Right renal pelvis (tissue), 4 donors: ENCODE measurements around the gene FSTL1. TPM values are rescaled to one million over a fixed set of nuclear protein-coding genes. Genes with fewer than 3 reads are reported as not detected.

Experiments
- DNase-seq, 4 donors: peaks; one replicate each; pipeline ENCODE4 v3.0.0-alpha.2; 2013; ENCODE audit warnings: low read depth in 4 of 4, low spot score in 3 of 4, missing footprints in 1 of 4
- polyA plus RNA-seq, 4 donors: library from polyadenylated mRNA; unstranded; fragments of 120-200 nt; gene quantifications; one replicate each; pipeline ENCODE4 v1.2.1, GENCODE V29; 2013; ENCODE audit not compliant: insufficient read length in 4 of 4

Gene FSTL1
- polyA plus RNA-seq, 4 donors, result 489 to 594 (median 561) TPM

DNA sequence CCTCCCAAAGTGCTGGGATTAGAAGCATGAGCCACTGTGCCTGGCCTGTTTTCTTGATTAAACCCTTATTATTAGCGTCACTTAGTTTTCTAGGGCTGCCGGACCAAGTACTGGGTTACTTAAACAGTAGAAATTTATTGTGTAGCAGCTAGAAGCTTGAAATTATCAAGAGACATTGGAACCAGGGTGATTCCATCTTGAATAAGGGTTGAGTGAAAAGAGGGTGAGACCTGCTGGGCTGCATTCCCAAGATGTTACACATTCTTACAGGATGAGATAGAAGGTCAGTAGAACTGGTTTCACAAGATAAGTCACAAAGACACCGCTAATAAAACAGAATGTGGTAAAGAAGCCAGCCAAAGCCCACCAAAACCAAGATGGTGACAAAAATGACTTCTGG lies 18.6 kb upstream of the FSTL1 start:
- no peak for DNase-seq

DNA sequence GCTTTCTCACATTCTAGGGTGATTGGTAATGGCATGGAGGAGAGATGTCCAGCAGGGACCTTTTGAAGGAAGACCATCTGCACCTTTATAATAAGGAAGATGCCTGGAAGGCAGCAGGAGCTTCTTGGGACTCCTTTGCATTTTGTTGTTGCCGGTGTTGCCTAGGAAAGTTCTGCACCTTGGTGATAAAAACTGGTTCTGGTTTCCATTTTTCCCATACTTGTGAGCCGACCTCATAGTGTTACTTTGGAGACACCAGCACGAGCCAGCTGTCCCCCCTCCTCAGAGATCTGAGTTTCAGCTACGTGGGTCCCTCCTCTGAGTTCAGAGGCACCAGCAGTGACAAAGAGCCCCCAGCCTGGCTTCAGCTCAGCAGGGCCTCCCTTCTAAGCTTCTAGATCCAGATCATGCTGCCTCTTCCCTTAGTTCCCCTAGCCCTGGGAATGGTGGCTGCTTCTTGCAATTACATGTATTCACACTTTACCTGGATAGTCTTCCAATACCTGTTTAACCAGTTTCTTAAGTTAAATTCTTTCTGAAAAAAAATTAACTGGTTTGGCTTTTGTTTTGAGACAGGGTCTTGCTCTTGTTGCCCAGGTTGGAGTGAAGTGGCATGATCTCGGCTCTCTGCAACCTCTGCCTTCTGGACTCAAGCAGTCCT lies 18.0 kb upstream of the FSTL1 start:
- no peak for DNase-seq

DNA sequence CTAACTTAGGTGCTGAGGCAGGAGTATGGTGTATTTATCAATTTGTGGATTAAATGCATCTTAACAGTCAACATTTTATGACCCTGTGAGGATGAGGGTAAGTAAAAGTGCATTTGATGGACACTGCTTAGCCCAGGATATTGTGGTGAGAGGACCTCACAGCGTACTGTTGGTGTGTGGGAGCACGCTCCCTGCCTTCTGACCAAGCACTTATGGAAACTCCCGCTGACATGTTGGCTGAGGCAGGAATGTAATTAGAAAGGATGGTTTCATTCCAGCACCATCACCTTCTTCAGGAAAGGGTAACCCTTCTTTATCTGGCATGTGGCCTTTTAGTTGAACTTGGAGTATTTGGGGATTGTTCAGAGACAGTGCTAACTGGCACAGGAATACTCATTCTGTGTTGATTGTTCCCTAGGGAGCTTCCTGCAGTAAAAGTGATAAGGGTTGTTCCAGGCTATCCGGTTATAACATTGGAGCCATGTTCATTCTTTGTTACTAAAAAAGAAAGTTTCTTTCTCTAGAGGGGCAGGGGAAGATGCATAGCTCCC lies 11.7 kb upstream of the FSTL1 start:
- DNase-seq, result no peak

DNA sequence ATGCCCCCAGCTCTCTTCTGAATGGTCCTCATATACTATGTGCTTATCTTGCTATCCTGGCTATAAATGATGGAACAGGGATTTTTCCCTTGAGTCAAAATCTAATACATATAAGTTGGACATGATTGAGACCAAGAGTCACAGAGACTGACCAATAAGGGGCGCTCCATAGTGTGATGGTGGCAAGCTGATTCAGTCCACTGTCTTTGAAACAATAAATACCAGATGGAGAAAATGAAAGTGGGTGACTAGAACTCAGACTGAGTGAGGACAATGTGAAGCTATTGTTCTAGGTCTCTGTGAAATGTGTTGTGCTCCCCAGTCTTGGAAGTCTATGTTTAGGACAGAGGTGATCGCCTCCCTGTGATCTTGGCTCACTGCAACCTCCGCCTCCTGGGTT lies 10.6 kb upstream of the FSTL1 start:
- DNase-seq, result no peak

DNA sequence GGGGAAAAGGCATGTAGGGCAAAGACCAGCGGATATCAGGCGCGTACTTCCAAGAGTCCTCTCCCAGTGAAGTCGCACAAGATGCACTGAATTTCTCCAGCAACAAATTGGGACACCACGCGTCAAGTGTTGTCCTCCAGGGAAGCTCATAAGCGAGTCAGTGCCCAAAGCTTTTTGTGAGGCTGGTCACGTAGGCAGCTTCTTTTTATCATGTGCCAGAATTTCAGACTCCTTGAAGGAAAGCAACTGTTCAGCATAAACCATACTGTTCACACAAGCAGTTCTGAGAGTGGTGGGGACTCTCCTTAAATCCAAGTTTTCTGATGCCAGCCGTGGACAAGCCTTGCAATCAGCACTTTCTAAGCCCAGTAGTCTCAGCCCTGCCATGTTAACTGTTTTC lies 10.1 kb upstream of the FSTL1 start:
- no peak for DNase-seq

DNA sequence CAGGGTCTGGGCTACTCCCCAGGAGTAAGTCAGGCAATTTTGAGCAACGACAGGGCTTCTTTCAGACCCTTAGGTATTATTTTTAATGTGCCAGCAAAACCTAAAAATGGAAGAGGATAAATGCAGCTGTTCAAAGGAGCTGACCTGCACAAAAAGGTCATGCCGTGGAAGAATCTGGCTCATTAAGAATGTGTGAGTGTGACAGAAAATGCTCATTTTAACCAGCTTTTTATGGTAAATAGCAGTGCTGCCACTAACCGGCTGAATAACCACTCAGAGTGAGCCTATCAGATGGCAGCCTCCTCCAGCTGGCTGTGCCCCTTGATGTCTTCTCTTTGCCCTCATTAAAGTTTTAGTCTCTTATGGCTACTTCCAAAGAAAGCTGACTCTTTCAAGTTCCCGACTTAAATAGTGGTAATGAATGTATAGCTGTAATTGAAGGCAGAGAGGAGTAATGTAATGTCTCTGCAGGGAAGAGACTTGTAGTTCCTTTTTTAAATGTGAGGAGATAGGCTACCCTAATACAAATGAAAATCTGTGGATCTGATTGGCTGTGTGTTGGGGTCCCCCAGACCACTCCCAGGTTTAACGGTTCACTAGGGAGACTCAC lies 9.5 kb upstream of the FSTL1 start:
- DNase-seq, result no peak

DNA sequence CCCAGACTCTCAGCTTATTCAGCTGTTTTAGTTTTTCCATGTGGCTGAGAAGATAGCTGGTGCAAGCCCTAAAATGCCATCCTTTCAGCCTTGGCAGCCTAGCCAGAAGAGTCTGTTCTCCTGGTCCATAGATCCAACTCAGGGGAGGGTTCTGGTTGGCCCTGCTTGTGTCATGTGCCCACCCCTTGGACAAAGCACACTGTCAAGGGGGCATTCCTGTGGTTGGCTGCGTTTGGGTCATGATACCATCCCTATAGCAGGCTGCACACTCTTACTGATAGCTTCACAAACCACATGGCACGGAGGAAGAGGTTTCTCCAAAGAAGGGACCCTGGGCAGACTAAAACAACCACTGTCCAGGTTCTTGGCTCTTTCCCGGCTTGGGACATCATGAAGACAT lies 8.4 kb upstream of the FSTL1 start:
- no peak for DNase-seq

DNA sequence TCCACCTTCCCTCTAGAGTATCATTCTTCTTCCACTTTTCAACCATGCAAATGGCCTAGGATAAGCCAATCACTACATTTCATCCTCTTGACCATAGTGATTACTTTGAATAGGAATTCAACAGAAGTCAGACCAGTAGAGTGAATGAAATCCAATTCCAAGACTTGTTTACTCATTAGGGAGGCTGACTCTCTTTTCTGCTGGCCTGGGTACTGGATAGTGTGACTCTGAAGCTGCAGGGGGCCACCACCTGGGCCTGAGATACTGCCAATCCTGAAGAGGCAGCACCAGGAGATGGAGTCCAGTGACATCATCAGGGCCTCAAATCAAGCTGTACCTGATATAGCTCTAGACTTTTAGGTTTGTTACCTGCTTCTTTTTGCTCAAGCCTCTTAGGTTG lies 7.0 kb upstream of the FSTL1 start:
- no peak for DNase-seq

DNA sequence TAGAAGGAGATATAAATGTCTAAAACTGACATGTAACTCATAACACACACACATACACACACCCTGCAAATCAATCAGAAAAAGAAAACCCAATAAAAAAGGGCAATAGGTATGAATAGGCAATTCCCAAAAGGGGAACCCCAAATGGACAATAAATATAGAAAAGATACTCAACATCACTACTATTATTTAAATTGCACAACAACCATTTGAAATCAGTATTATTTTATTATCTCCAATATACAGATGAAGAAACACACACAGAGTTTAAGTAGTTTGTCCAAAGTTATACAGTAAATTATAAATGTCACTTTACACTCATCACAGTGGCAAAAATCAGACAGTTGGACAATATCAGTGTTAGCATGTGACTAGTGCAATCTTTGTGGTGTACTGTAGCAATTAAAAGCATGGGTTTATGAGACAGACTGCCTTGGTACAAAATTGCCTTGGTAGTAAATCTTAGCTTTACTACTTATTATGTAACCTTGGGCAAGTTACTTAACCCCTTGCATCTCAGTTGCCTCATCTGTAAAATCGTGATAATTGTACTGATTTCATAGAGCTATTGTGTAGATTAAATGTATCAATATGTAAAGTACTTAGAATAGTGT lies 3.4 kb upstream of the FSTL1 start:
- no peak for DNase-seq

DNA sequence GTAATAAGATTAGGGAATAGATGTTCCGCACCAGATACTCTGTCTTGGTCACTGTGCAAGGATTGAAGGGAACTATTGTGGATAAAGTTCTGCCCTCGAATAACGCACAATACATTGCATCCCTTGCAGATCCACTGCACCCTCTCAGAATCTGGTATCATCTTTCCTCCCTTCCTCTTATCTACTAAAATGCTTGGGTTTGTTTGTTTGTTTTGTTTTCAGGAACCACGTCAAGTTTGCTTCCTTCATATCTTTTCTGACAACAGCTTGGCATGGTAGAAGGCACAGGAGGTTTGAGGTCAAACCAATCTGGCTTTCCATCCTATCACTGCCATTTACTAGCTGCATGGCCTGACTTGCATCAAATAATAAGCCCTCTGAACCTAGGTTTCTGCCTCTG lies 2.0 kb upstream of the FSTL1 start:
- DNase-seq, result no peak

DNA sequence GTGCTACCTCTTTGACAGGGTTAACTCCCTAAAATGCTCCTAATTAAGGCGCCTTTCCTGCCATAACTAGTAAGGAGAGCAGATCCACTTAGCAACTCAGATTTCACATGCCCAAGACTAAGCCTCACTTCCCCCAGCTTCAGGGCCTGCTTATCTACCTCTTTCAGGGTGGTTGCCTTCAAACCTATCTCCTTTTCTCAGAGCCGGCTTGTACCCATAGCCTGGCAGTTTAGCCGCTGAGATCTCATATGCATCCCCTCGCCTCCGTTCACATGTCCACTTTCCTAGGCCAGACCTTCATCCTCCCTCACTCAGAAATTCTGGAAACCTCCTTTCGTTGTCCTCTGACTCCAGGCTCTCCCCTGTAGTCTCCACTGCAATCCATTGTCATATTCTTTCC lies 1.0 kb upstream of the FSTL1 start:
- no peak for DNase-seq

DNA sequence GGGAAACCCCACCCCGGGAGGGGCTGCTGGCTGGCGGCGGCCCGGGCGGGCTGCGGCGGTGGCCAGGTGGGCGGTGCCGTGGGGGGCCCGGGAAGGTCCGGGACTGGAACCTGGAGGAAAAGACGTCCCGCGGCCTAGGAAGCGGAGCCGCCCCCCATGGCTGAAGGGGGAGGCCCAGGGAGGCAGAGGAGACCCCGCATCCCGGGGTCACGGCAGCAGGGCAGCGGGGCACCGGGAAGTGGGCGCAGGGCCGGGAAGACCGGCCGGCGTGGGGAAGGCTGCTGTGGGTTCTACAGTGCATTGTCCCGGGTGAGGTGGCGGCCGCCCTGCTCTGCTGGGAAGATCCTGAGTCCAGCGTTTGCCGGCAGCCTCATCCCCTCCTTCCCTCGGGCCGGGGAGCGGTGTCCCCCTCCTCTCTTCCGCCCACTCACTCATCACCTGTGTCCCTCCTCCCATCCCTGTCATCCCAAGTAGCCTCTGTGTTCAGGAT lies 525 bp upstream of the FSTL1 start:
- peak in 1 of 4 donors; percentile 43 for DNase-seq

DNA sequence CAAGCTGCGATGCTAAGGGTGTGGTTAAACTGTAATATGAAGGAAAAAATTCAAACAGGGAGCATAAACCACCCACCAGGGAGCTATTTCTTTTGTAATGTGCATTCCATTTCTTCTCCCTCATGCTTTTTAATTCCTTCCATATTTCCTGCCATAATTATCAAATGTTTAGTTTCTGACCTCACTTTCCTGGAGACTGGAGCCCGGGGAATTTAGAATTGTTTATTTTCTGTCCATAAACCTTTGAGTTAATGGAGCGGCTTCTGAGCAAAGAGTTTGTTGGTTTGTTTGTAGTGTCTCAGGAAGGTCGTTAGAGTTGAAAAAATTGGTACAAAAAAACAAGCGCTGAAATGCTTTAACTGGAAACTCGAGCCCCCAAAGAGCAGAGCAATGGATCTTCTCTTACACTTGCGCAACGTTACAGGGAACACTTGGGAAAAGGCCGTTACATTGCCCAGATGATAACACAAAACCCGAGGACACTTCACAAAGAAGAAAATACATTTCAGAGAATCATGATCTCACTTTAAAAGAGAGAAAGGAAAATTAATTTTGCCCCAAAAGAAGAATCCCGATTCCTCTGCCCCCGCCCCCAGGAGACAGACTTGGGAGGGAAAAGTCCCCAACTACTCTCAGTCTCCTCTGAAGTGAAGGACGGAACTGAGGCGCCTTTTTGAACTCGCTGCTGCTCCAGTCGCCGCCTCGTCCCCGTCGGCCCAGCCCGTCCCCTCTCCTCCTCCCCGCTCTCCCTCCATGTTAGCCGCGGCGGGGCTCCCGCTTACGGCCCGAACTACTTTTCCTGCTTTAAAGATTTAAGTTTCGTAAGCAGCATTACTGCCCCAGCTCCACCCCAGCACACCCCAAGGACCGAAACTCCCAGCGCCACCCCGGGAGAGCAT lies 842 bp downstream of the FSTL1 start:
- DNase-seq, result peak in 2 of 4 donors; percentile 41 to 45

DNA sequence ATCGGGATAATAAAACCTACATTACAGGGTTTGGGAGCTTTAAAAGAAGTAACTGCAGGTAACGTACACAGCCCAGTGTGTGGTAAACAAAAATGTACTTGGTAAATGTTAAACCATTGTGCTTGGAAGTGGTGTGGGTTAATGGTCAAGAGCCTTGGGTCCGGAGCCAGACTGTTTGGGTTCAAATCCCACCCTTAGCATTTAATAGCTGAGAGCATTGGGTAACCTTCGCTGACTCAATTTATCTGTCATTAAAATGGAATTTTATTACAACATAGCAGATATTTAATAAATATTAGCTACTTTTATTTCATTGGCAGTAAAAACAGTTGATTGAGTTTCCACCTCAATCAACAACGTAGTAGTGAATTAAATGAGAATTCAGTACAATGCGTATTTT lies 1.5 kb downstream of the FSTL1 start:
- no peak for DNase-seq

DNA sequence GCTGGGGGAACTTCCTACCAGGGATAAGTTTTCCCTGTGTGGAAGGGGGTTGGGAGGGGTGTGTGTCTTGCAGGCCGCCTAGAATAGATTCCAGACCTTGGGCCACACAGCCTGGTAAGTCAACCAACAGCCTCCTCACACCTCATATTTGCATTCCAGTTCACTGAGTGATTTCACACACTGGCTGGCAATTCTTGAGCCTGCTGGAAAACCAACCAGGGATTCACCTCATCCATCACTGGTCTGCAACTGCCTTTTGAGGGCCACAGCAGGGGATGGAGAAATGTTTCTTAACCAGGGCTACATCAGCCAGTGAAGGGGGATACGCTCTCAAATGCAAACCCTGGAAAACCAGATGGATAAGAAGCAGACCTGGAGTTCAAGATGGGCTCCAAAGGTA lies 2.0 kb downstream of the FSTL1 start:
- no peak for DNase-seq

DNA sequence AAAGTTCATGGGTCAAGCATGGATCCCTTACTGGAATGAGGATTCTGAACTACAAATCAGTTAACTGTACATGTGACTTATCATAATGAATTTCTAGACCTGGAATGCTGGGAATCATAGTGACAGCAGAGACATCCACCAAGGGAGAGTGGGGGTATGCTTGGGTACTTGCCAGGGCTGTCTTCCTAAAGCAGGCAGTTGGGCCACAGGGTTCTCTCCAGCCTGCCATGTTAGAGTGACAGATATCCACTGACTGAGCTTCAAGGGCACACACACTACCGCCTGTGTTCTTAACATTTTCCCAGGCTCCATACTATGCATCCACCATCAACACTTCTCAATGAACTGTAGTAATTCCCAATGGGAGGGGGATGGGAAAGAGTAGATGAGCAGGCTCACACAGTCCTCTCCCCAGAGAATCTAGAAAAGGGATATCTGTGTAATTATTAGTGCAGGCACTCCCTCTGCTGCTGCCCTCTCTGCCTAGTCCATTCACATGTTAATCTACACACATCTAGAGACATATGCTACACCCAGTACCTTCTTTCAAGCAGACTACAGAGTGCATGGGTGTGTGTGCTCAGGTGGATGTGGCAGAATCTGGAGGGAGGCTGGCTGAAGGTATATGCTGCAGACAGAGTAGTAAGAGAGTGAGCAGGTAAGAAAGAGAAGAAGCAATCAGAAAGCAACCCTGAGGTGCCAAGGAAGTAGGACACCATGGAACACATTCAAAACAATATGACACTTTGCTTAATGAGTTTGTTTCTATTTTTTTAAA lies 3.7 kb downstream of the FSTL1 start:
- no peak for DNase-seq

DNA sequence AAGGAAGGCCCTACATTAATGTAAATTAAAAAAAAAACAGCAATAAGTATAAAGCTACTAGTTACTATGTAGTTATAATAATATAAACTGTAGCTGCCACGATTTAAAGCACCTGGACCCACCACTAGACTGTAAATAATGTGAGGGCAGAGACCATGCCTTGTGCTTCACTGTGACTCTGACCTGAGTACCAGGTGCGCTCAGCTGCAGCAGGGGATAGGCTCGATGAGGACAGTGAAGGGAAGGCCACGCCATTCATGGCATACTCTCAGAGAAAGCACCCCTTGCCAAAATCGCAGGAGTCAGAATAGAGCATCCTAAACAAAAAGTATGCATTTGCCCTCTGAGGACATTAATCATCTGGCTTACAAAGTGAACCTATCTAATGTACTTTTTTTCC lies 5.1 kb downstream of the FSTL1 start:
- DNase-seq, result no peak

DNA sequence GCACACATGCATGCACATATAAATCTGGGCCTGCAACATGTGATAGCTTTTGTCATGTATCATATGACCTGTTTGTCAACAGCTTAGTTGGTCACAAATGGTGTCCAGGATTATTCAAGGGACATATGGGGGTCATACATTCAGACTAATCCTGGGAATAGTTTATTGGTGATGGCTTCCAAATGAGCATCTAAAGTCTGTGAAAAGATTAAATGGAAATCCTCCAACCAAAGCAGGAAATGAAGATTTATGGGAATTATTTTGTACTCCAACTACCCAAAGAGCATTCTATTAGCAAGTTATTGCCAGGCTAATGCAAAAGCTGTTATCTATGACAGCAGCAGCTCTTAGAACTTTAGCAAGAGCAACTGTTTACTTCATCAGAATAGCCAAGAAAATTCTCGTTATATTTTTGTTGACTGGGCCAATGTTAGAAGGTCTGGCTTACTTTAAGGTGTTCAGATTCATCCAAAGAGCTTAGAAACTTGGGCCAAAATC lies 7.1 kb downstream of the FSTL1 start:
- no peak for DNase-seq

DNA sequence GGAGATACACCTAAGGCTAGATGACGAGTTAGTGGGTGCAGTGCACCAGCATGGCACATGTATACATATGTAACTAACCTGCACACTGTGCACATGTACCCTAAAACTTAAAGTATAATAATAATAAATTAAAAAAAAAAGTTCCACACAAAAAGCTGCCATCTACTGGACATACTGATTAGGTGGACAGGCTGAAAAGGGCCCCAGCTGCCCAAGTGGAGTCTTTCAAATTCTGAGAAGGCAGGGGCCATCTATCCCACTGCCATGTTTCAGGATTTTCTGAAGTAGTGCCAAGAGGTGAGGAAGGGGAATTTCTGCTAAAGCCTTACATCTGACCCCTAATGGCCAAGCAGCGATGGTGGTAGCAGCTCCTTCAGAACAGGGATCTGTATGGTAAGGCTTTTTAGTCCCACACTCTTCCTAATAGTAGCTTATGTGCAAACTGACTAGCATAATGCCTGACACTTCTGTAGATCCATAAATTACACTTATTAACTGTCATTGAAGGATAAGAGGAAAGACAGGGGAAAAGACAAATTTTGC lies 7.7 kb downstream of the FSTL1 start:
- no peak for DNase-seq

DNA sequence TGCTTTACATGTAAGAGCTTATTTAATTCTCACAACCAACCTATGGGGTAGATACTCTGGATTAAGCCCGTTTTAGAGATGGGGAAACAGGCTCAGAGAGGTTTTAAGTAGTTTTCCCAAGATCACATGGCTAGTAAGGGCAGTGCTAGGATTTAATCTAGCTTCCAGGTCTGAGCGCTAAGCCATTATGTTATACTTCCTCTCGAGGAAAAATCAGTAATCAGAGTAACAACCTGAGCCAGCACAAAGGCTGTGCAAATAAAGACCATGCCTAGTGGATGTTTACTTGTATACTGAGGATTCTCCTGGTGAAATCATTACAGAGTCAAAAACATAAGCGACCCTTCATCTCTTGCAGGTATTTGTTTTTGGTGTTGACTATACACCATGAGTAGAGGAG lies 9.0 kb downstream of the FSTL1 start:
- DNase-seq, result no peak
